Neural progenitor cell (in vitro differentiated cells): ENCODE data around the gene BPIFB6. TPM values are rescaled to one million over a fixed set of nuclear protein-coding genes. Genes with fewer than 3 reads are reported as not detected.

Experiments
- DNase-seq: peaks from one replicate; pipeline ENCODE4 v3.0.0-alpha.2; 2016; ENCODE audit warnings: low spot score
- H2AFZ ChIP-seq: fragments of 200-600 bp; sonication (generic); replicated peaks from 2 replicates; pipeline ENCODE4 v1.6.1; 2016; ENCODE audit warnings: antibody characterized with exemption
- H3F3A ChIP-seq: fragments of 200-600 bp; sonication (generic); 2 replicates; pipeline ENCODE4 v1.6.1; 2016; ENCODE audit warnings: antibody characterized with exemption, low read depth
- H3K27ac ChIP-seq: fragments of 200-600 bp; sonication (generic); 2 replicates; pipeline ENCODE4 v1.5.1; 2016; ENCODE audit warnings: mild to moderate bottlenecking
- H3K27me3 ChIP-seq: fragments of 200-600 bp; sonication (generic); 2 replicates; pipeline ENCODE4 v1.6.1; 2016; ENCODE audit warnings: mild to moderate bottlenecking, moderate library complexity
- H3K36me3 ChIP-seq: fragments of 200-600 bp; sonication (generic); 2 replicates; pipeline ENCODE4 v1.5.1; 2016
- H3K4me1 ChIP-seq: fragments of 200-600 bp; sonication (generic); 2 replicates; pipeline ENCODE4 v1.6.1; 2016; ENCODE audit warnings: mixed run types
- H3K4me2 ChIP-seq: fragments of 200-600 bp; sonication (generic); 2 replicates; pipeline ENCODE4 v1.6.1; 2016
- H3K4me3 ChIP-seq: fragments of 200-600 bp; sonication (generic); 2 replicates; pipeline ENCODE4 v1.5.1; 2016
- H3K79me2 ChIP-seq: fragments of 200-600 bp; sonication (generic); 2 replicates; pipeline ENCODE4 v1.6.1; 2016; ENCODE audit warnings: low read depth
- H3K9ac ChIP-seq: fragments of 200-600 bp; sonication (generic); 2 replicates; pipeline ENCODE4 v1.6.1; 2016
- H3K9me3 ChIP-seq: fragments of 200-600 bp; sonication (generic); 2 replicates; pipeline ENCODE4 v1.5.1; 2016; ENCODE audit warnings: low read depth
- H4K20me1 ChIP-seq: fragments of 200-600 bp; sonication (generic); 2 replicates; pipeline ENCODE4 v1.6.1; 2016; ENCODE audit warnings: low read depth
- H3K27ac Mint-ChIP-seq: 3 replicates; pipeline ENCODE4 v1.8.0; 2021; ENCODE audit warnings: mixed read lengths
- H3K27me3 Mint-ChIP-seq: 2 replicates; pipeline ENCODE4 v1.8.0; 2022; ENCODE audit warnings: low read depth, mild to moderate bottlenecking, inconsistent platforms, moderate library complexity, mixed read lengths; ENCODE audit not compliant: insufficient read depth
- H3K36me3 Mint-ChIP-seq: 3 replicates; pipeline ENCODE4 v1.8.0; 2021; ENCODE audit warnings: mixed read lengths
- H3K4me1 Mint-ChIP-seq: 3 replicates; pipeline ENCODE4 v1.8.0; 2021; ENCODE audit warnings: mixed read lengths
- H3K4me3 Mint-ChIP-seq: 3 replicates; pipeline ENCODE4 v1.8.0; 2021; ENCODE audit warnings: mild to moderate bottlenecking, moderate library complexity, mixed read lengths
- H3K9me3 Mint-ChIP-seq: 3 replicates; pipeline ENCODE4 v1.8.0; 2020; ENCODE audit warnings: mixed read lengths
- CTCF ChIP-seq: fragments of 200-600 bp; sonication (generic); IDR thresholded peaks from 2 replicates; pipeline ENCODE4 v1.5.1; 2017; ENCODE audit warnings: antibody characterized with exemption, mild to moderate bottlenecking
- EZH2 ChIP-seq: fragments of 200-600 bp; sonication (generic); IDR thresholded peaks from 2 replicates; pipeline ENCODE4 v1.6.1; 2017; ENCODE audit warnings: antibody characterized with exemption, mild to moderate bottlenecking, moderate library complexity
- EZH2phosphoT487 ChIP-seq: fragments of 200-600 bp; sonication (generic); IDR thresholded peaks from 2 replicates; pipeline ENCODE4 v1.6.1; 2017; ENCODE audit warnings: antibody characterized with exemption
- total RNA-seq: library from RNA; depleted of rRNA; stranded (reverse); fragments of >200 nt; gene quantifications from 2 replicates; pipeline ENCODE4 v1.2.3, GENCODE V29; 2015; ENCODE audit warnings: low replicate concordance

Gene BPIFB6
- total RNA-seq, 1 donor from 2014 or later = not detected

DNA sequence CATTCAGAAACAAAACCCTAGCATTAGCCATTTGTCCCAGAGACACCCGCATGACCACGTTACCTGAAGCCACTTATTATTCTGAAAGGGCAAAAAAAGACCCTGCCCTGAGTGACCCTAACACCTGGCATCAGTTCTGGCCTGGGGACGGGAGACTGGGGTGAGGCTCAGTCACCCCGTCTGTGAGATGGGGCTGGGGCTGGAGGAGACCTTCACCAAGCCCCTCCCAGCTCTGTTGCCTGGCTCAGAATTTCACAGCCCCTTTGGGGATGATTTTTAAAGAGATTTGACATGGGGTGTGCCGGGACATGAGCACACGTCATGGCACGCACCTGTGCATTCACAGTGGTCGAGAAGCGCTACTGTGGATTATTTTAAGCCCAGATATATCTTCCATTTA lies 1.4 kb upstream of the BPIFB6 start:
- H3K4me1 ChIP-seq = no peaks in the 10 kb centered on the region
- H3K27me3 ChIP-seq = peaks cover 7% of the 10 kb centered on the region
- Mint-ChIP-seq H3K27ac (no peak overlapping the region), H3K9me3 (no peaks in the 10 kb centered on the region), H3K27me3 (peaks cover 5% of the 10 kb centered on the region), H3K36me3 (no peaks in the 10 kb centered on the region), H3K4me1 (no peaks in the 10 kb centered on the region), H3K4me3 (no peak overlapping the region)
- H3K27ac ChIP-seq = no peak overlapping the region
- DNase-seq = no peak
- H3K9me3 ChIP-seq = no peaks in the 10 kb centered on the region
- no peaks in the 10 kb centered on the region for H3K79me2 ChIP-seq
- H4K20me1 ChIP-seq = no peaks in the 10 kb centered on the region
- H3K9ac ChIP-seq = no peak overlapping the region
- TF ChIP-seq CTCF = no peak
- TF ChIP-seq EZH2 = no peak
- TF ChIP-seq EZH2phosphoT487 = no peak
- H3K4me2 ChIP-seq = no peak overlapping the region
- H2AFZ ChIP-seq = no peak overlapping the region
- H3F3A ChIP-seq = no peaks in the 10 kb centered on the region
- H3K4me3 ChIP-seq = no peak overlapping the region
- H3K36me3 ChIP-seq = no peaks in the 10 kb centered on the region

GRCh38 chr20:33030569-33030968 lies 879 bp upstream of the BPIFB6 start:
- TF ChIP-seq EZH2phosphoT487 (no peak), CTCF (no peak), EZH2 (no peak)
- H3K36me3 Mint-ChIP-seq = no peaks in the 10 kb centered on the region

GRCh38 chr20:33032555-33032954 lies 1.1 kb downstream of the BPIFB6 start:
- no peak overlapping the region for H3K4me3 Mint-ChIP-seq
- TF ChIP-seq EZH2 (no peak), EZH2phosphoT487 (no peak), CTCF (no peak)
- no peak overlapping the region for H3K4me3 ChIP-seq
- no peak overlapping the region for H3K27ac ChIP-seq
- H3K36me3 Mint-ChIP-seq = no peaks in the 10 kb centered on the region
- H3K79me2 ChIP-seq = no peaks in the 10 kb centered on the region
- H3F3A ChIP-seq = no peaks in the 10 kb centered on the region
- H3K27ac Mint-ChIP-seq = no peak overlapping the region
- no peak overlapping the region for H3K9ac ChIP-seq
- H3K36me3 ChIP-seq = no peaks in the 10 kb centered on the region
- no peak overlapping the region for H3K4me2 ChIP-seq
- H3K9me3 Mint-ChIP-seq = no peaks in the 10 kb centered on the region
- no peak for DNase-seq
- H3K9me3 ChIP-seq = no peaks in the 10 kb centered on the region
- H3K27me3 Mint-ChIP-seq = peaks cover 12% of the 10 kb centered on the region
- no peak overlapping the region for H2AFZ ChIP-seq
- H3K4me1 ChIP-seq = no peaks in the 10 kb centered on the region
- peaks cover 5% of the 10 kb centered on the region for H3K27me3 ChIP-seq
- no peaks in the 10 kb centered on the region for H4K20me1 ChIP-seq
- H3K4me1 Mint-ChIP-seq = no peaks in the 10 kb centered on the region

More at GRCh38 chr20:33030569-33030968, 879 bp upstream of the BPIFB6 start:
- H2AFZ ChIP-seq = no peak overlapping the region
- H3K9ac ChIP-seq = no peak overlapping the region
- no peaks in the 10 kb centered on the region for H3K79me2 ChIP-seq
- no peaks in the 10 kb centered on the region for H3K9me3 ChIP-seq
- peaks cover 4% of the 10 kb centered on the region for H3K27me3 ChIP-seq
- no peak overlapping the region for H3K27ac Mint-ChIP-seq
- H4K20me1 ChIP-seq = no peaks in the 10 kb centered on the region
- no peaks in the 10 kb centered on the region for H3K4me1 Mint-ChIP-seq
- H3K9me3 Mint-ChIP-seq = no peaks in the 10 kb centered on the region
- no peaks in the 10 kb centered on the region for H3K4me1 ChIP-seq
- no peaks in the 10 kb centered on the region for H3K36me3 ChIP-seq
- H3F3A ChIP-seq = no peaks in the 10 kb centered on the region
- no peak overlapping the region for H3K27ac ChIP-seq
- H3K27me3 Mint-ChIP-seq = peaks cover 8% of the 10 kb centered on the region
- H3K4me2 ChIP-seq = no peak overlapping the region
- H3K4me3 ChIP-seq = no peak overlapping the region
- no peak overlapping the region for H3K4me3 Mint-ChIP-seq
- no peak for DNase-seq
